Muscle layer of duodenum (tissue), 2 donors: ENCODE data around the gene EAF1.
"Not testable (repeated sequence)": the region's sequence is repeated elsewhere in the genome, so short reads cannot be mapped to it uniquely, and the experiment has no call there.

Experiments
- H3K27ac ChIP-seq: one replicate; pipeline ENCODE4 v1.7.0; 2013; ENCODE audit warnings: mild to moderate bottlenecking, low read length
- H3K27me3 ChIP-seq: one replicate; pipeline ENCODE4 v1.7.0; 2013; ENCODE audit warnings: low read depth, mild to moderate bottlenecking, control low read depth, low read length
- H3K36me3 ChIP-seq, 2 donors: one replicate each; pipeline ENCODE4 v1.7.0; 2013; ENCODE audit warnings: low read length in 2 of 2, control low read depth in 1 of 2, mild to moderate bottlenecking in 1 of 2; ENCODE audit not compliant: insufficient read depth in 2 of 2, control insufficient read depth in 1 of 2
- H3K4me1 ChIP-seq, 2 donors: one replicate each; pipeline ENCODE4 v1.7.0; 2013; ENCODE audit warnings: low read length in 2 of 2, mild to moderate bottlenecking in 2 of 2, control low read depth in 1 of 2, moderate library complexity in 1 of 2; ENCODE audit not compliant: insufficient read depth in 2 of 2, control insufficient read depth in 1 of 2
- H3K4me3 ChIP-seq, 2 donors: one replicate each; pipeline ENCODE4 v1.7.0; 2013; ENCODE audit warnings: low read length in 2 of 2, low read depth in 1 of 2, mild to moderate bottlenecking in 1 of 2
- H3K9me3 ChIP-seq, 2 donors: one replicate each; pipeline ENCODE4 v1.7.0; 2013; ENCODE audit warnings: low read length in 2 of 2, control low read depth in 1 of 2, mild to moderate bottlenecking in 1 of 2; ENCODE audit not compliant: control insufficient read depth in 1 of 2
- donor health status: healthy.

EAF1 gene

DNA sequence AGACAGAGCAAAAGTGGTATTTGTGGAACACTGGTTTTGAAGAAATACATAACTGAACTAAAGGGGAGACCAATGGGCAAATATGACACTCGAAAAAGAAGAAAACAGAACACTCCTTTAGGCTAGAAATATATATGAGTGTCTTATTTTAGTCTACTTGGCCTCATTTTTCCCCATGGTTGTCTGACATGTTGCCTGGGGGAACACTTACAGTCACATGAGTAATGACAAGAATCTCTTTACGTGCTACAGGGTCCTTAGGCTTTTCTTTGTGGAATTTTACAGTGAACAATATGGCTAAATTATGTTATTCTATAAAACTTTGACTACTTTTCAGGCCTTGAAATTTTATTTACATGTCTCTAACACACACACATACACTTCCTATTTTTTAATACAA lies 17.6 kb upstream of the EAF1 start:
- Histone ChIP-seq H3K36me3 (peaks cover 20 to 48% of the 10 kb centered on the region in 2 donors), H3K9me3 (no peaks in the 10 kb centered on the region), H3K4me3 (no peak overlapping the region), H3K4me1 (no peaks in the 10 kb centered on the region), H3K27ac (no peak overlapping the region), H3K27me3 (no peaks in the 10 kb centered on the region)

GRCh38 chr3:15410966-15411365 lies 16.4 kb upstream of the EAF1 start:
- peaks cover 30 to 60% of the 10 kb centered on the region in 2 donors for H3K36me3 ChIP-seq
- not testable (repeated sequence) for H3K9me3 ChIP-seq, H3K4me1 ChIP-seq, H3K27me3 ChIP-seq, H3K27ac ChIP-seq, H3K4me3 ChIP-seq

DNA sequence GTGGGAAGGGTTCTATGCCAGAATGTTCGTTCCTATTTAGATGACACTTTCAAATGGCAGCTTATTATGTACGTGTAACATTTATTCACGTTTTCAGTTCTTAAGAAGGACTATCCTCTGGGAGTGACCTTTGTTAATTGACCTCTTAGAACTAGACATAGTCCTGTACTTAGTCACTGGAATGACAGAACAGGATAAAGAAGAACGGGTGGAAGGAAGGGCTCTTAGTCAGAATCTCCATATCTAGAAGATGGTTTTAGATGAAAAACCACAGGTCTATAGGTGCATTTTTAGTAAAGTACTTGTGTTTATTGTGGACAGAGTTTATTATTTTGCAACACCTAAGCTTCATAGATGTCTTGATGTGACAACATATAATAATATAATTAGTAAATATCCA lies 6.5 kb upstream of the EAF1 start:
- H3K4me3 ChIP-seq: no peak overlapping the region
- H3K27ac ChIP-seq: no peak overlapping the region
- peaks cover 10 to 37% of the 10 kb centered on the region in 2 donors for H3K36me3 ChIP-seq
- H3K4me1 ChIP-seq: peaks cover 0 to 4% of the 10 kb centered on the region in 2 donors
- H3K27me3 ChIP-seq: no peaks in the 10 kb centered on the region
- H3K9me3 ChIP-seq: no peaks in the 10 kb centered on the region

GRCh38 chr3:15426579-15427118 lies 749 bp upstream of the EAF1 start:
- Histone ChIP-seq H3K9me3 (no peaks in the 10 kb centered on the region), H3K4me1 (peaks cover 7 to 23% of the 10 kb centered on the region in 2 donors), H3K4me3 (peak overlapping the region; percentile 95 to 98), H3K27me3 (no peaks in the 10 kb centered on the region), H3K27ac (peak overlapping the region; percentile 82), H3K36me3 (peaks cover 4 to 30% of the 10 kb centered on the region in 2 donors)

DNA sequence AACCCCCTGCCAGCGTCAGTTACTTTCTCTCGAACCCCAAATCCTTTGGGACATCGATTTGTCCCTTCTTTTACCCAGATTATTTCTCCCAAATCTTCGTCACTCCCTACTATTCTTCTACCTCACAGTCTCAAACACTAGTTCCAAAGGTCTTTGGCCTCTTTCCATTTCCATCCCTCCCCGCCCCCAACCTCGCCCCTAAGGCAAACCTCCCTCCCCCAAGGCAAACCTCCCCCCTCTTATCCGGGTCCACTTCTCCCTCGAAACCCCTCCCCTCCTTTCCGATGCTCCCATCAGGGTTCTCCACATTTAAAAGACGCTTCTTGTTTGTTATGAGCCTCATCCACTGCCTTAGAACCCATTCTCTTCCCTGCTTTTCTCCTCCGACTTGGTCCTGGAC lies 583 bp downstream of the EAF1 start:
- peak overlapping the region; percentile 95 to 98 for H3K4me3 ChIP-seq
- H3K4me1 ChIP-seq: peaks cover 7 to 23% of the 10 kb centered on the region in 2 donors
- peaks cover 12 to 35% of the 10 kb centered on the region in 2 donors for H3K36me3 ChIP-seq
- no peaks in the 10 kb centered on the region for H3K9me3 ChIP-seq
- H3K27ac ChIP-seq: peak overlapping the region; percentile 82
- no peaks in the 10 kb centered on the region for H3K27me3 ChIP-seq

DNA sequence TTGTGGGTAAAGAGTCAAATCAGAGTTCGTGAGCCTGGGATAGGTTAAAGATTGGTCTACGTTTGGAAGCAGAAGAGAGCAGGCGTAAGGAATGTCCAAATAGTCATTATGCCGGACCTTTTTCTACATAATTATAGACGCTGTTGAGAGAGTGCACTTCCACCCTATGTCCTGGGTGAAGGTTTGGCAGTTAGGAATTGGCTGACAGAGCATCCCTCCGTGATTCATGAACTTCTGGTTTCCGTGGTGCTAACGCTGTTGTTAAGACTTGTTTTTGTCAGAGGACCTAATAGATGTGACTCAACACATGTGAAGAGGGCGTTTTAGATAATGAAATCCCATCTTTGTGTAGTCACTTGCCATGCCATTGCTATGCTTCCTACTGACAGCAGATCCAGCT lies 1.1 kb downstream of the EAF1 start:
- Histone ChIP-seq H3K4me3 (peak overlapping the region; percentile 95 to 98), H3K36me3 (peaks cover 17 to 31% of the 10 kb centered on the region in 2 donors), H3K4me1 (peaks cover 7 to 23% of the 10 kb centered on the region in 2 donors), H3K27me3 (no peaks in the 10 kb centered on the region), H3K9me3 (no peaks in the 10 kb centered on the region), H3K27ac (peak overlapping the region; percentile 82)

DNA sequence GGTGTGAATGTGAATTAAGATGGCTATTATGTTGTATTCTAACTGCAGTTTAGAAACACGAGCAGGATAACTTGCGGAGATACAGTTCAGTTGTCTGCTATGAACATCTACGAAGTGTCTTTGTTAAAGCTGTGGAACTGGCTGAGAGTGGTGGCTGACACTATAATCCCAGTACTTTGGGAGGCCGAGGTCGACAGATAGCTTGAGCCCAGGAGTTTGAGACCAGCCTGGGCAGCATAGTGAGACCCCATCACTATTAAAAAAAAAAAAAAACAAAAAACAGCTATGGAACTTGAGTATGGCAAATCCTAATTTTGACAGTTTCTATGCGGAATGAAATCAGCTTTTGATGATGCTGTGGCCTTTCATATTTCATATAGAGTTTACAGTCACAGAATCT lies 1.7 kb downstream of the EAF1 start:
- H3K9me3 ChIP-seq: no peaks in the 10 kb centered on the region
- peak overlapping the region; percentile 95 to 98 for H3K4me3 ChIP-seq
- H3K4me1 ChIP-seq: peaks cover 7 to 23% of the 10 kb centered on the region in 2 donors
- no peaks in the 10 kb centered on the region for H3K27me3 ChIP-seq
- peaks cover 22 to 33% of the 10 kb centered on the region in 2 donors for H3K36me3 ChIP-seq
- peak overlapping the region; percentile 19 for H3K27ac ChIP-seq

DNA sequence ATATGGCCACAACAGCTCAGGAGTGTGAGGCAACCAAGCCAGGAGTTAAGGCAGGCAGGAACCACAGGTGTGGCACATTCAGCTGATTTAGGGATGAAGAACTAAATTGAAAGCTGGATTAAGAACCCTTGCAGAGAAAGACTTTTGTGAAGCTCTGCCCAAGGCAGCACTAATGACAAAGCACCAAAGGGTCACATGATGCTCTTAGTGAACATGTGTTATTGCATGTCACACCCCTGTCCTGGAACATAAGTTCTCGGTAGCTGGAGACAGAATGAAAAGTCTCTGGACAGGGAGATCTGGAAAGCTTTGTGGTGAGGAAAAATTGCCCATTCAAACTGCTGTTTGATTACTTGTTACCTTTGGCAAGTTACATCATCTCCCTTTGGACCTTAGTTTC lies 3.2 kb downstream of the EAF1 start:
- Histone ChIP-seq H3K4me3 (no peak overlapping the region), H3K4me1 (peaks cover 7 to 21% of the 10 kb centered on the region in 2 donors), H3K36me3 (peaks cover 36 to 42% of the 10 kb centered on the region in 2 donors), H3K9me3 (no peaks in the 10 kb centered on the region), H3K27me3 (no peaks in the 10 kb centered on the region), H3K27ac (no peak overlapping the region)

DNA sequence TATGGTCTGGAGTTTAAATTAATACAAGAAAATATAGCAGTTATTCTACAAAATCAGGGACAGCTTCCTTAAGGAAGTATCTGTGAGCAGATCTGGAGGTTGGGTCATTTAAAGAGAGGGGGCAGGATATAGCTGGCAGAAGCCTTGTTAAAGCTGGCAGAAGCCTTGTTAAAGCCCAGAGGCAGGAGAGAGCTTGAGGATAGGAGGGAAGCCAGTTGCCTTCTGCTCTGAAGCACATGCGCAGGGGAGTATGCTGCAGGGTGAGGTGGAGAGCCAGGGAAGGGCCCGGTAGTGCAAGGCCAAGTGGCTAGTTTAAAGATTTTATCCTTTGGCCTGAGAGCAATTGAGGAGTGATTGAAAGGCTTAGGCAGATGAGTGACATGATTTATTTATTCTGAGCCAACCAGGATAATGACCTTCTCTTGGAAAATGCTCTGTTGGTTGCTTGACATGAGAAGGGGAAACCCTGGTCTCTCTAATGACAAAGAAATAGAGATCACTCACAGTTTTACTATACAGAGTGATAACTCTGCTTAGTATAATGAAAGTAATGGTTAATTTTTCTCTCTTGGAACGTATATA lies 3.9 kb downstream of the EAF1 start:
- Histone ChIP-seq H3K4me1 (peaks cover 3 to 15% of the 10 kb centered on the region in 2 donors), H3K27ac (no peak overlapping the region), H3K36me3 (peaks cover 41 to 49% of the 10 kb centered on the region in 2 donors), H3K27me3 (no peaks in the 10 kb centered on the region), H3K4me3 (no peak overlapping the region), H3K9me3 (no peaks in the 10 kb centered on the region)

DNA sequence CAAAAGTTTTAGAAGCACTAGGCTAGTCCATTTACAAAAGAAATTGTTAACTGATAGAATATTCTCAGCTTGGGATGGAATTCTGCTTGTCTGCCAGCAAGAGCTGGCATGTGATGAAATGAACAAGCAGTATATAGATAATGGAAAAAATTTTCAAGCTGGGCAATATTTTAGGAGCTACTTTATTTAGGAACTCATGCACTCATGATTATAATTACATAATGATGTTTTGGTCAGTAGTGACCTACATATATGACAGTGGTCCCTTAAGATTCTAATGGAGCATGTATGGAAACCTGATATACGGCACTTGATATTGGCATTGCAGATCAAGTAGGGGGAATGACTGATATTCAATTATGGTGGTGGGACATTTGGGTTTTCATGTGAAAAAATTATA lies 6.1 kb downstream of the EAF1 start:
- Histone ChIP-seq H3K4me3 (no peak overlapping the region), H3K27me3 (no peaks in the 10 kb centered on the region), H3K36me3 (peaks cover 55 to 64% of the 10 kb centered on the region in 2 donors), H3K27ac (no peak overlapping the region), H3K4me1 (peaks cover 0 to 8% of the 10 kb centered on the region in 2 donors), H3K9me3 (no peaks in the 10 kb centered on the region)

GRCh38 chr3:15434756-15435155 lies 7.4 kb downstream of the EAF1 start:
- H3K27me3 ChIP-seq: no peaks in the 10 kb centered on the region
- H3K36me3 ChIP-seq: peaks cover 67 to 77% of the 10 kb centered on the region in 2 donors

GRCh38 chr3:15436246-15436645 lies 8.8 kb downstream of the EAF1 start:
- H3K27me3 ChIP-seq: no peaks in the 10 kb centered on the region
- H3K4me3 ChIP-seq: no peak overlapping the region
- no peaks in the 10 kb centered on the region for H3K4me1 ChIP-seq
- no peak overlapping the region for H3K27ac ChIP-seq
- H3K9me3 ChIP-seq: no peaks in the 10 kb centered on the region
- H3K36me3 ChIP-seq: peaks cover 65 to 86% of the 10 kb centered on the region in 2 donors

More at GRCh38 chr3:15434756-15435155, 7.4 kb downstream of the EAF1 start:
- no peaks in the 10 kb centered on the region for H3K9me3 ChIP-seq
- no peak overlapping the region for H3K27ac ChIP-seq
- no peak overlapping the region for H3K4me3 ChIP-seq
- peaks cover 0 to 4% of the 10 kb centered on the region in 2 donors for H3K4me1 ChIP-seq
